Measurements from ENCODE around the gene DDX41. TPM values are rescaled to one million over a fixed set of nuclear protein-coding genes. Genes with fewer than 3 reads are reported as not detected.
"Not testable (repeated sequence)": the region's sequence is repeated elsewhere in the genome, so short reads cannot be mapped to it uniquely, and the experiment has no call there.

The DDX41 gene
- total RNA-seq, 1 experiment from 2014 or later: 153 TPM

DNA sequence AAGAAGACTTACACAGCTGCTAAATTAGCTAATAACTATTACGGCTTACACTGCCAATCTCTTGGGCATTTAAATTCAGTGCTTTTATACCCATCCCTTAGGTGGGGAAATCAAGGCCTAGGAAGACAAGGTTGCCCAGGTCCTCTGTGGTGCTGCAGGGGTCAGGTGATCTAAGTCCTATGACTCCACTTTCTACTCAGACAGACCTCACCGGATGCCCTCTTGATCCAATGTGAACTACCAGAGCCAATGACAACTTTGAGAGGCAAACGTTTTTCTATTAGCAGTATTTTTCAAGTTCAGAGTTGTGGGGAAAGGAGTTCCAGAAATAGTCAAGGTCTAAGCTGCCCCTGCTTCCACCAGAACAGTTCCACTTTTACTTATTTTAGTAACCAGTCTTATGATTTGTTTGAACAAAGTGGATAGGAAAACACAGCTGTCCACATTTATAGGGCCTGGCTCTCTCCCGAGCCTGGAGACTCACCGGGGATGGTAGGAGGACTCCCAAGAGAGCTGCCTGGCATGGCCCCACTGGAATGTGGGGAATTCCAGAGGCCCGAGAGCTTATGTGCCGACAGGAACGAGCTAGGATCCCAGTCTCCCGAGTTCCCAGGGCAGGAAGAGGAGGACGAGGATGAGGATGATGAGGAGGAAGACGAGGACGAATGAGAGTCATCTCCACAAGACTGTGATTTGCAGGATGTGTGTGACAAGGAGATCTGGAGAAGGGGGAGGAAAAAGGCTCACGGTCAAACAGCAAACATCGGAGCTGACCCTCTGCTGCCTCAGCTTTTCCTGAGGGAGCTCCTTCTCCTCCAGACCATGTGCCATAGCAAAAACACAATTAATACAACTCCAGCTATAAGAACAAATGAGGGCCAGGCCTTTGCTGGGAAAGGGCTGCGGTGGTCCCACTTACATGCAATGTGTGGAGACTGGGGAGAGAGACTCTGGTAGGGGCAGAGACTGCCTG, 20.9 kb upstream of the DDX41 start:
- peak; percentile 94 for DNase-seq (ENCODE audit: low spot score)

DNA sequence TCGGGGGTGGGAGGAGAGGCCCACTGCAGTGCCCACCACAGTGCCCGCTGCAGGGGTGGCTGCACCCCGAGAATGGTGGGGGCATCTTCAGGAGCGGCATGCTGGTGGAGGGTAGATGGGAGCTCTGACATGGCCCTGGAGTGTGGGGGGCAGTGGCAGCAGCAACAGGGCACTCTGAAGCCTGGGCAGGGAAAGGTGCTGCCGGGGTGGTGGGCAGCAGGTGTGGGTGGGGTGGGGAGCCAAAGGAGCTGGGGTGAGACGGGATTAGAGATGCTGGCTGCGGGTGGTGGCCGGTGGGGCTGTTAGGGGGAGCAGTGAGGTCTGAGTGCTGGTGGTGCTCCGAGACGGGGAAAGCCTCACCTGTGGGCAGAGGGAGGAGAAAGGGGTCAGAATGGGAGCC, 19.6 kb upstream of the DDX41 start:
- no peak for DNase-seq (ENCODE audit: low spot score)

DNA sequence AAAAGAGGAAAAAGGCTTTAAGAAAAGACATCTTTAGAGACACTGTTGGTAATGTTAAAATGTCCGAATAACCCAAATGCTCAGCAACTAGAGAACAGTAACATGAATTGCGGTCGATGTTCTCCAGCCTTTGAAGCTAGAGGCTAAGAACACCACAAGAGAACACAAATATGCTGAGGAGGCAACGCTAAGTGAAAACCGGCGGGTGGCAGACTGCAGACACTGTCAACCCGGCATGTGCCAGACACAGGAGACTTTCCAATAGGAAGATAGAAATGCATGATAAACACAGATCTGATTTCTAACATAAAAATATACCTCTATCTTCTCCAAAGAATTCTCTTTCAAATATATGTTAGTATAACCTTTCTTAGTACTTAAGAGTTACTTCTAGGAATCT, 18.4 kb upstream of the DDX41 start:
- DNase-seq (ENCODE audit: low spot score): no peak

DNA sequence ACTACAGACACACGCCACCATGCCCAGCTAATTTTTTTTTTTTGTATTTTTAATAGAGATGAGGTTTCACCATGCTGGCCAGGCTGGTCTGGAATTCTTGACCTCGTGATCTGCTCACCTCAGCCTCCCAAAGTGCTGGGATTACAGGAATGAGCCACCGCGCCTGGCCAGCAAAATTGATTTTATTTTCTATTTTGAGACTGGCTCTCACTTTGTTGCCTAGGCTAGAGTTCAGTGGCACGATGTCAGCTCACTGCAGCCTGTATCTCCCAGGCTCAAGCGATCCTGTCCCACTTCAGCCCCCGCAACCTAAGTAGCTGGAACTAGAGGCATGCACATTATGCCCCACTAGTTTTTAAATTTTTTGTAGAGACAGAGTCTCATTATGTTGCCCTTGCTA, 17.7 kb upstream of the DDX41 start:
- not testable (repeated sequence) for DNase-seq (ENCODE audit: low spot score)

DNA sequence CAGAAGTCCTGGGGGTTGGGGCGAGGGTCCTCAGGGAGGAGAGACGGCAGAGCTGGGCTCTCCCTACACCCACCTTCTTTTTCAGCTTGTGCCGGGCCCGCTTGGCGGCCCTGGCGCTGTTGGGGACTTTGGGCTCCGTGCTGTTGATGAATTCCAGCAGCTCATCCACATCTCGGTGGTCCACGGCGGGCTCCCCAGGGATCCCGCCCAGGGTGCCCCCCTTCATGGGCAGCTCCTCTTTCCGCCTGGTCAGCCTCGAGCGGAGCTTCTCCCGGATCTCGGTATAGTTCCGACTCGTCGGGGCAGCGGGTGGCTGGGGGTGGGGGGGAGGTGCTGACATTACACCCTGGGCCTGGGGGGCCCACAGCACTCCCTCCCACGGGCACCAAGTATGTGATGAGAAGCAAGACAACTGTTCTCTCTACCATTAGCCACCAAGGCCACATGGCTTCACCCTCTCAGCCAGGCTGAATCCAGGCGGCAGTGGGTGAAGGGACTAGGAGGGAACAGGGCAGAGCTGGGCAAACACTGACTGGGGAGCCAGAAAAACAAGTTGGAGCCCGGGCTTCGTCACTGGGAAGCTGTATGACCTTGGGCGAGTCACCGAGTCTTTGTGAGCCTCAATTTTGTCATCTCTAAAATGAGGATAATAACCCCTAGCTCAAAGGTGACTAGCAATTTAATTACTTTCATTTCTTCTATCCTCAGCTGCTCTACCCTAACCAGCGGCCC, 14.6 kb upstream of the DDX41 start:
- DNase-seq (ENCODE audit: low spot score): no peak

DNA sequence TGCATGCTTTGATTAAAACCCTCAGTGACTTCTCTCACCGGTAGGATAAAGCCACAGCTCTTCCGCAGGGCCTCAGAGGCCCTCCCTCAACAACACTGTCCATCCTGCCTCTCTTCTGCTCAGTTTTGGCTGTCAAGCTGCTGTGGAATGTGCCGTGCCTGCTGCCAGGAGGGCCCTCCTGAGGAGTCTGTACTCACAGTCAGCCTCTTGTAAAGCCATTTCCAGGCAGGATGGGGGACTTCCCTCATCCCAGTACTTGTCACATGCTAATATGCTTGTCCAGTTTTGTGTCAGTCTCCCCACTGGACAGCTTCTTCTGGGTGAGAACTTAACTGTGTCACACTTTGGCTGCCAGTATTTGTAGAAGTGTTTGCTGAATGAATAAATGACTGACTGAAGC, 13.9 kb upstream of the DDX41 start:
- DNase-seq (ENCODE audit: low spot score): no peak

DNA sequence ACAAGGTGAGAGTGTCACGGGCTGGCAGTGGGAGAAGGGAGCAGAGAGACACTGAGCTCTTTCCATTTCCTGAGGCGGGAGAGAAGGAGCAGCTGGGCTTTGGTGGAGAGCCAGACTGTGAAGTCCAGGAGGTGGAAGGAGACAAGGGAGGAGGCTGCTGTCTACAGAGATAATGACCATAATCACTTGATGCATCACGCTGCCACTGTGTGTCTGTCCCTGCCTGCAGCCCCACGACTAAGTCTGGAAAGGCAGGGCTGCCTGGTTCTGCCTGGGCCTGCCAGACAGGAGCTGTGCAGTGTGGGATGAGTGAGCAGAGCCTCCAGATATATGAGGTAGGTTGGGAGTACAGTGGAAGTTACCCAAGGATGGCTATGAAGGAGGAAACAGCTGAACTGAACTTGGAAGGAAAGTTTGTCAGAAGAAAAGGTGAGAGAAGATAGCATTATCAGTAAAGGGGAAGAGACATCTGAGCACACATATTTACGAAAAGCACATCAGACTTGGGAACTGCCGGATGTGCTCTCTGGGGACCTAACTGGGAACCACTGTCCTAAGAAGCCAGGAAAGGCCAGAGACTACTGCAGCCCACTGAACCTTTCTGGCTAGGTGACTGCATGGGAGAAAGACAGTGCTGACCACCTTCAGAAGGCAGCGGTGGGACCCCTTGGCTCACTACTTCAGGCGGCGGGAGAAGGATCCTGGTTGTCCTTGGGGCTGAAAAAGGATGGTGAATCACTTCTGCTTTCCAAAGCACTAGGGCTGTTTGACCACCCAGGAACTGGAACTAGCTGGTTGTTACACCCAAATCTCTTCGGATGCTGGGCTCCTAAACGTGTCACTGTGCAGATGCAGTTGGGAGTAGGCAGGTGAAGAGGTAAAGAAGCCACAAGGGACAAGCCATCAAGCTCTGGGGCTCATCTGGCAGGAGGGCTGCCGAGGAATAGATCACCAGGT, 12.8 kb upstream of the DDX41 start:
- DNase-seq (ENCODE audit: low spot score): no peak

DNA sequence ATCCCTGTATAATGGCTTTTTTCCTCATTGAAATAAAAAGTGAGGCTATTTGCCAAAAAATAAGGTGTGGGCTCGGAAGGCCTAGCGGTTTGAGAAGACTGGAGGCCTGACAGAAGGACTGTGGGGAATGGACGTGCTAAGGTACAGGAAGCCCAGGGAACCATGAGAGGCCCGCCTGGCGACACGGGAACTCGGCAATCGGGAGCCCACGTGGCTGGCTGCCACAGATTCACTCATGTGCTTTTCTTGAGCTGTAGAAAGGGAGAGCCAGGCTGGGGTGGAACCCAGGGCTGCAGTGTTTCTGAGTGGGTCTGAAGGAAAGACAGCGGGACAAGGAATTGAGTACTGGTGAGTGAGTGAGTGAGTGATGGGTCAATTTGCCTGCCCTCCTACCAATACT, 11.9 kb upstream of the DDX41 start:
- no peak for DNase-seq (ENCODE audit: low spot score)

DNA sequence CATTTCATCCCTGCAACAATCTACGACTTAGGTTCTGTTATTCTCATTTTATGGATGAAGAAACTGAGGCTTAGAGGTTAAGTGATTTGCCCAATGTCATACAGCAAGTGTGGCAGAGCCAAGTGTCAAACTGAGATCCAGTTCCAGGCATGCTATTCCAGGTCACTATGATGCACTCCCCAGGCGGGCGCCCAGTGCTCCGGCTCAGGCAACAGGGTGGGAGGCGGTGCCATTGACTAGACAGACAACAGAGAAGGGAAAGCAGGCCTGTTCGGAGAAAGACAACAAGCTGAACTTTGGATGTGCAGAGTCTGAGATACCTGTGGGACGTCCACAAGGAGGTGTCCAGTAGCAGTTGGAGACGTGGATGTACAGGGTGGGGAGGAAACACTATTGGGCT, 10.8 kb upstream of the DDX41 start:
- no peak for DNase-seq (ENCODE audit: low spot score)

DNA sequence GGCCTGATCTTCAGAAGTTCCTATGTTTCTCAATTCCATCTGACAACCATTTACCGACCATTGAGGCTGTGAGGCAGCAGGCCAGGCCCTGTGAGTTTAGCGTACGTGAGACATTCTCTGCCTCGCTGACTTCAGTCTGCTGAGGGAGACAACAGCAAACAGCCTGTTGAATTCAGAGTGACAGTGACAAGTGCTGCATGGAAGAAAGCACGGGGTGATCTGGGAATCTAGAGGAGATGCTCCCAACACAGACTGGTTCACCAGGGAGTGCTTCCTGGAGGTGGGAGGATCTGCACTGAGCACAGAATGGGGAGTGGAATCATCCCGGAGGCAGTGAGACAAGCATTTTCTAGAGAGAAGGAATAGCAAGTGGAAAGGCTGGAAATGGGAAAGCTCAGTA, 10.0 kb upstream of the DDX41 start:
- no peak for DNase-seq (ENCODE audit: low spot score)

DNA sequence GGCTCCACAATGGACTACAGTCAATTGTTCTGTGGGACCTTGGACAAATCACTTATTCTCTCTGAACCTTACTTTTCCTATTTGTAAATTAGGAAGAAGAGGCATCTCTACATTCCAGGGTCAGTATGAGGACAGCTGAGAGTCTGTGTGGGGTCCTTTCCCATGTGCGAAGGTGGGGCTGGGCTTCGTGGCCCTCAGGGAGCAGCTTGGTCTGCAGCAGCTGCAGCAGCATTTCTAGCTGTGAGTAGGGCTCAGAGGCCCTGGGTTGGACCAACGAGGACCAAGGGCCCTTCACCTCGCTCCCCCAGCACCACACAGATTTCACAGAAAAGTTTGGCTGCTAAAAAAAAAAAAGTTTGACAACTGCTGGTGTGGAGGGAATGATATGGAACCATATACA, 9.4 kb upstream of the DDX41 start:
- DNase-seq (ENCODE audit: low spot score): no peak

DNA sequence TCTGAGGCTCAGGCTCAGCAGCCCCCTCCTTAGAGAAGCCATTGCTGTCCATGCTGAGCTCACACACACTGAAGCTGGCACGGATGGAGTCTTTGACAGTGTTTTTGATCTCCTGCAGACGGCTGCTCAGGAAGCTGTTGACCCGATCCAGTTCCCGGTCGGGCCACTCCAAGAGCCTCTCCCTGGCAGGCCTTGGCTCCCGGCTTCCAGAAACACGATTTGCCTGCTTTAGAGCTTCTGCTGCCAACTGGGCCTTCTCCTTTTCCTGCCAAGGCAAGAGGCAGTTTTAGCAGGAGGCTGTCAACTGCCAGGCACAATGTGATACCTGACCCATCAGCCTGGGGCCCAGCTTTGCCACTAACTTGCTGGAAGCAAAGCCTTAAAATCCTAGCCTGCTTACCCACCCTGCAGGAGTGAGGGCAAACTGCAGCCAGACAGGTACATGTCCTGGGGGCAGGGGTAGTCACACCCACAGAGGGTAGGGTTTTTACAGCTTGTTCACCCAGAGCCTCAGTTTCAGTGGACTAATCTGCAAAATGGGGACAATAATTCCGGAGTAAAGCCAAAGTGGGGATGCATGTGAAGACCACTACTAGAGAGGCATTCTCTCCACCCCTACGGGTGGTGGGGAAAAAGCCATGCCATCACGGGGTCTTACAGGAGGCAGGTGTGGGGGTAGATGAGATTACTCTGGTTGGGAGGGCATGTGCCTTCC, 8.3 kb upstream of the DDX41 start:
- DNase-seq (ENCODE audit: low spot score): no peak

DNA sequence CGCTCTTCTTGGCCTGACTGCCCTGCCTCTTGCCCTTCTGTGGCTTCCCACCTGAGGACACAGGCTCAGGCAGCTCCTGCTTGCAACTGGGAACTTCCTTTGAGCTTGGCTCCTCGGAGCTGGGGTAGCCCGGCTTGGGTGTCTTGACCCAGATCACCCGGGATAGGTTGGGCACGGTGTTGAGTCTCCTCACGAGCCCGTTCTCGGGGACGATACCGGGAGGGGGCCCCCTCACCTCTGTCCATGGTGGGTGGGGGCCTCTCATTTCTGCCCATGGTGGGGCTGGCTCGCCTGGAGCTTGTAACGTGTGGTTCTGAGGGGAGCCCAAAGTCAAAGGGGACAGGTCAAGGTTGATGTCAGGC, 7.8 kb upstream of the DDX41 start:
- no peak for DNase-seq (ENCODE audit: low spot score)

DNA sequence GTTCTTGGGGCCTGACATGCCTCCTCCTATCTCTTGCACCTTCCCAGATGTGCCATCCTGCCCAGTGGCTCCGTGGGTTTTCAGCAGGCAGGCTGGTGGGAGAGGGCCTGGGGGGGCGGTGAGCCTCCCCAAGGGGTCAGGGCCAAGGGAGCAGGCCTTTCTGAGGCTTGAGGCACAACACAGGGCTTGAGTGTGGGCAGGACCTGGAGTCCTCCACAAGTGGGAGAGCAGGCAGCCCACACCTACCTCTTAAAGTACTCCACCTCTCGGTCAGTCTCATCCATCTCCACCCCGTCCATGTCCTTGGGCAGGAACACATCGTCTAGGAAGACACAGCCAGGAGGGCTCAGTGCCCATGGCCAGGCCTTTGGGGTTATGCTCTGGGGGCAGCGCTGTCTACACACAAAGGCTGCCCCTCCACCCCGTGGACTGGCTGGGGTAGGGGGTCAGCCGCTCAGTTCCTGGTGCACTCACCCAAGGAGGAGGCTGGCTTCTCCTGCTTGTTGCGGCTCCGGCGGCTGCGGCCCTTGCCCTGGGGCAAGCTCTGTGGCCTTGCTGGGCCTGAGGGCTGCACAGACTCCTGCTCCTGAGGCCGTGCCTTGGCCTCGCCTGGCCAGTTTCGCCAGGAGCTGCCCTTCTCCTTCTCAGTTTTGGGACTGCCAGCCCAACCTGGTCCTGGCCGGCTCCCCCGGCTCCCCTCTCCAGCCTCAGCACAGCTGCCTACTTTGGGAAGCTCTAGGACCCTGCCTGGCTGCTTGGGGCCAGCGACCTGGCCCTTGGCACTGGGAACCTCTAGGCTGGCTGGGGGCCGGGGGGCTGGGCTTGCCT, 7.2 kb upstream of the DDX41 start:
- DNase-seq (ENCODE audit: low spot score): no peak

DNA sequence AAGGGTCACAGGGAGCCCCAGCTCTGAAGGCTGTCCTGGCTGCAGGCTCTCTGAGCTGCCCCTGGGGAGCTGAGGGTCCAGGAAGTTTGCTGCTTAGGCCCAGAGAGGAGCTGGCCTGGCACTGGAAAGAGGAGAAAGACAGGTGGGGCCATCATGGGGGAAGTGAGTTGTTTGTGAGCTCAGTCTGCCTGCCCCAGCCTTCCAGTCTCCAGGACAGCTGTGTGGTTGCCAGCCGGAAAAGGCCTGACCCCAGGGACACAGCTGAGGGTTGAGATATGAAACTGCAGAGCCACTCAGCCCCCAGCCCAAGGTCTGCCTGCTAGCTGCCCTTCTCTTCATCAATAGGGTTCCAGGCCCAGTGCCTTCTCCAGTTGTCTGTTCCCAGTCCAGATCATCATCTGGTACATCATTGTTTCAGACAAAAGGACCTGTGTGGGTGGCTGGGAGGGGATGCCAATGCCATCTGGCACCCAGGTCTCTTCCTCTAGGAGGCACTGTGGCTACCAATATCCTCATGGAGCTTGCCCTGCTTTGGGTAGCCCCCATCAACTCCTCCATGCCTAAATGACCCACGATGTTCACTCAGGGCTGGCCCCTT, 4.3 kb upstream of the DDX41 start:
- DNase-seq (ENCODE audit: low spot score): no peak

DNA sequence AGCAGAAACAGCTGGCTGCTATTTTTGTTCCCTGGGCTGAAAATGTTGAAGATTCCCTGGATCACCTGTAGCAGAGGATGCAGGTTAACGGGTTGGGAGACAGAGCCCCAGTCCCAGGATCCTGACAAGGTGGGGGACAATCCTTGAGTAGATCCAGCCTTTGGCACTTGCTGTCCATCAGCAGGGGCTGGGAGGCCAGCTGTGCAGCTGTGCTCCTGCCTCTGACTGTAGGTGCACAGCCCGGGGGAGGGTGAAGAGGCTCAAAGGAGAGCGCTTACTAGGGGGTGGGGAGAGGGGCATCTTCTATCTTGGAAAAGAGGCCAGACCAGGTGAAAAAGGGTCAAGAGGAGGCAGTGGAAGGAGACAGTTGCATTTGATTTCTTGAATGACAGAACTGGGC, 3.5 kb upstream of the DDX41 start:
- DNase-seq (ENCODE audit: low spot score): no peak

DNA sequence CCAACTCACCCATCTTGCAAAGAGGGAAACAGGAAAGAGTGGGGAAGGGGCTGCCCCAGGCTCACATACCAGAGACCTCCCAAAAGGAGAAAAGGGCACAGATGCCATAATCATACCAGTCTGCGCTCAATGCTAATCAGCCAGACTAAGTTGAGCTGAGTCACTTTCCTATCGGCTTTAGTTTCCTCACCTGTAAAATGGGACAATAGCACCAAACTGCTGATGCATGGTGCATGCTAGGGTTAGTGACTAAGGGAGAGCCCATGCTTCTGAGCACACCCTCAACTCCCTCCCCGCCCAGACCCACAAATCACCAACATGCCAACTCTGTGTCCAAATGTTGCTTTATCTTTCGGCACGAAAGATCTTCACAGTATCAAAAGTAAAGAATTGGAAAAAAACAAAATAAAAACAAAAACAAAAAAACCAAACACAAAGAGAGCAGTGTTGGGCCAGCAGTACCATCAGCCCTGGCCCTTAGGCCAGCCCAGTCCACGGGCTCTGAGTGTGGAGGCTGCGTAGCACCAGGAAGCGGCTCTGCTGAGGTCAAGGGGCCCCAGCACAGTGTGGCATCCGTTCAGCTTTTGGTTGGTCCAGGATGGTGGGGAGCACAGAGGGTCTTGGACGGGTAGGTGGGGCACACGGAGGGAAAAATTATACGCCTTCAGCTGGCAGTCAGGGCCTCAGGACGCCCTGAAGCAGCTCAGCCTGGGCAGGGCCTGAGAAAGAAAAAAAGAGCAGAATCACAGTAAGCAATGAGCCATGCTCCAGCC, 2.9 kb upstream of the DDX41 start:
- no peak for DNase-seq (ENCODE audit: low spot score)

DNA sequence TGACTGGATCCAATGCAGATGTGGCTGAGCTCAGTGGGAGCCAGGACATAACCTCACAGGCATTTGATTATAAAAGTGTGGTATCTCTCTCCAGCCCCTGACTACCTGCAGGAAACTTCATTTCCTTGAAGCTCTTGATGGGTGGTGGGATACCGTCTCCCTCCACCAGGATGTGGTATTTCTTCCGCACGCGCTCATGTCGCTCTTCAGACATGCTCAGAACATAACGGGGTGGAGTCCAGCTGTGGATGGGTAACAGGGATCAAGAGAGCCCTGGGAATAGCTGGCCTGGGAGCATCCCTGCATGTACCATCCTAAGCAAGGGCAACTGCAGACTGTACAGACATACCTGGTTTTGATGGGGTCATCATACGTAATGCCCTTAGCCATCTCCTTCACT, 1.2 kb downstream of the DDX41 start:
- DNase-seq (ENCODE audit: low spot score): no peak

DNA sequence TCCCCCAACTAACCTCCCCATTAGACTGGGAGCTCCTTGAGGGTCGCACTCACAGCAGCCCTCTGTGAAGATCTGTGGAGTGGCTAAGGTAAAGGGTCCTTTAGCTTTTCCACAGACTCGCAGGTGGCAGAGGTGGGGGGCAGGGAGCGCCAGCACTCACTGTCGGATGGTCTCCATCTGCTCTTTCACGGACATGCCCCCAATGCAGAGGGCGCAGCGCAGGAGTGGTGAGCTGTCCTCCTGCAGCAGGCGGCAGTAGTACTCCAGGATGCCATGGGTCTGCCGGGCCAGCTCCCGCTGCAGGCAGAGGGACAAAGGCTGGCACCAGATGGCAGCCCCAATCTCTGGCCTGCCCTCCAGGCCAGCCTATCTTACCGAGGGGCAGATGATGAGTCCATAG, 2.2 kb downstream of the DDX41 start:
- no peak for DNase-seq (ENCODE audit: low spot score)

Data from A172 (cell line).